Calu3 (cell line): ENCODE results near the gene CPEB1. TPM values are rescaled to one million over a fixed set of nuclear protein-coding genes. Genes with fewer than 3 reads are reported as not detected.

Experiments
- total RNA-seq: library from RNA; stranded (reverse); gene quantifications from 2 replicates; pipeline ENCODE4 v1.2.3, GENCODE V29; 2022

CPEB1 gene
- total RNA-seq, 1 experiment from 2014 or later: 5.3 TPM

Other genes with a start within 250 kb of the CPEB1 start
- gene GOLGA6L9, start 217.5 kb downstream of the CPEB1 start, total RNA-seq: 5.8 and 6.9 TPM in 2 replicates
- gene RPS17, start 106.9 kb downstream of the CPEB1 start, total RNA-seq: 1,584 and 1,695 TPM in 2 replicates
- gene AP3B2, start 62.5 kb upstream of the CPEB1 start, total RNA-seq: 13.1 and 24.7 TPM in 2 replicates
- gene FSD2, start 158.7 kb upstream of the CPEB1 start, total RNA-seq: not detected in 2 replicates
- gene WHAMM, start 162.3 kb upstream of the CPEB1 start, total RNA-seq: 12.1 and 12.5 TPM in 2 replicates